Activated CD8-positive, alpha-beta memory T cell treated with anti-CD3 and anti-CD28 coated beads for 36 hours (primary cell): Measurements from ENCODE around the gene TSFM. TPM values are rescaled to one million over a fixed set of nuclear protein-coding genes. Genes with fewer than 3 reads are reported as not detected.

Experiments
- CTCF ChIA-PET: fragments of 350-600 bp; sonication (Branson Sonifier 250); formaldehyde crosslinking; loops from one replicate; lab custom pipeline; 2021; ENCODE audit warnings: antibody characterized with exemption; lab: Charles Lee
- POLR2A ChIA-PET: fragments of 350-600 bp; sonication (Branson Sonifier 250); formaldehyde crosslinking; loops from one replicate; lab custom pipeline; 2021; ENCODE audit warnings: antibody characterized with exemption; lab: Charles Lee
- total RNA-seq, 2 experiments: library from RNA; stranded (reverse); gene quantifications; one replicate each; pipeline ENCODE4 v1.2.3, GENCODE V29; 2021

TSFM gene
- total RNA-seq, 2 experiments from 2014 or later = 66.0 to 69.8 TPM

GRCh38 chr12:57757771-57758170, 24.8 kb upstream of the TSFM start:
- ChIA-PET CTCF (interaction anchor here (2.5 kb wide), 1 partner anchor 10 kb away, joined by 28 read pairs; the partner anchor contains the start of gene CYP27B1), POLR2A (no interaction called here)

GRCh38 chr12:57758552-57759359, 23.8 kb upstream of the TSFM start:
- ChIA-PET POLR2A (no interaction called here), CTCF (interaction anchor here (0.7 to 2.2 kb wide), 5 partner anchors 10 to 31 kb away, joined by 3 to 10 read pairs (median 3); no protein-coding TSS in a partner anchor)

GRCh38 chr12:57759360-57759980, 23.1 kb upstream of the TSFM start:
- CTCF ChIA-PET = interaction anchor here (0.6 to 2.2 kb wide), 7 partner anchors 9 to 30 kb away, joined by 3 to 10 read pairs (median 3); partner anchors contain the start of gene TSPAN31
- POLR2A ChIA-PET = interaction anchor here (0.6 kb wide), 1 partner anchor 172 kb away, joined by 6 read pairs; no protein-coding TSS in a partner anchor

- ChIA-PET POLR2A (no interaction called here), CTCF (interaction anchor here (1.5 to 2.2 kb wide), 3 partner anchors 8 to 23 kb away, joined by 3 to 10 read pairs (median 9); no protein-coding TSS in a partner anchor)
Observed at GRCh38 chr12:57760347-57760982, 22.1 kb upstream of the TSFM start.

GRCh38 chr12:57761391-57761998, 21.1 kb upstream of the TSFM start:
- CTCF ChIA-PET = interaction anchor here (0.5 kb wide), 1 partner anchor 63 kb away, joined by 3 read pairs; no protein-coding TSS in a partner anchor
- POLR2A ChIA-PET = no interaction called here

GRCh38 chr12:57762463-57762862, 20.1 kb upstream of the TSFM start:
- ChIA-PET POLR2A (no interaction called here), CTCF (interaction anchor here (0.7 kb wide), 1 partner anchor 21 kb away, joined by 3 read pairs; the partner anchor contains the start of gene TSFM)

- POLR2A ChIA-PET = no interaction called here
- CTCF ChIA-PET = interaction anchor here (1.0 to 2.9 kb wide), 3 partner anchors 8 to 13 kb away, joined by 3 to 11 read pairs (median 10); partner anchors contain the start of gene MARCHF9
Observed at GRCh38 chr12:57763881-57764661, 18.5 kb upstream of the TSFM start.

GRCh38 chr12:57764662-57765002, 18.0 kb upstream of the TSFM start:
- ChIA-PET POLR2A (no interaction called here), CTCF (interaction anchor here (1.0 to 2.9 kb wide), 3 partner anchors 8 to 12 kb away, joined by 3 to 11 read pairs (median 10); partner anchors contain the start of gene MARCHF9)

- POLR2A ChIA-PET = interaction anchor here (1.8 kb wide), 1 partner anchor 9 kb away, joined by 6 read pairs; no protein-coding TSS in a partner anchor
- CTCF ChIA-PET = interaction anchor here (0.9 to 2.9 kb wide), 4 partner anchors 9 to 18 kb away, joined by 3 to 11 read pairs (median 6); partner anchors contain the start of genes MARCHF9 and TSFM
Observed at GRCh38 chr12:57765003-57765697, 17.4 kb upstream of the TSFM start.

GRCh38 chr12:57765698-57766463, 16.7 kb upstream of the TSFM start:
- ChIA-PET POLR2A (interaction anchor here (1.8 kb wide), 1 partner anchor 9 kb away, joined by 6 read pairs; no protein-coding TSS in a partner anchor), CTCF (interaction anchor here (0.9 to 4.0 kb wide), 3 partner anchors 9 to 17 kb away, joined by 3 to 28 read pairs (median 11); partner anchors contain the start of gene TSFM)

GRCh38 chr12:57766464-57767304, 15.9 kb upstream of the TSFM start, which contains the start of gene CYP27B1:
Gene CYP27B1, minus strand, starts transcription at chr12:57767078. Its CDS starts 37 bp downstream, at chr12:57767041.
- ChIA-PET CTCF (interaction anchor here (0.6 to 4.0 kb wide), 4 partner anchors 10 to 647 kb away, joined by 3 to 28 read pairs (median 7); partner anchors contain the start of gene TSFM), POLR2A (interaction anchor here (1.8 kb wide), 1 partner anchor 10 kb away, joined by 6 read pairs; no protein-coding TSS in a partner anchor)

GRCh38 chr12:57767305-57767698, 15.3 kb upstream of the TSFM start:
- CTCF ChIA-PET = interaction anchor here (0.6 to 4.0 kb wide), 3 partner anchors 8 to 647 kb away, joined by 3 to 28 read pairs (median 10); no protein-coding TSS in a partner anchor
- POLR2A ChIA-PET = interaction anchor here (1.8 kb wide), 1 partner anchor 11 kb away, joined by 6 read pairs; no protein-coding TSS in a partner anchor

- POLR2A ChIA-PET = no interaction called here
- CTCF ChIA-PET = interaction anchor here (2.5 to 4.0 kb wide), 2 partner anchors 9 to 11 kb away, joined by 10 to 28 read pairs; no protein-coding TSS in a partner anchor
Observed at GRCh38 chr12:57767876-57768275, 14.7 kb upstream of the TSFM start.

GRCh38 chr12:57769594-57769993, 13.0 kb upstream of the TSFM start:
- POLR2A ChIA-PET = no interaction called here
- CTCF ChIA-PET = interaction anchor here (2.5 to 4.0 kb wide), 2 partner anchors 10 to 13 kb away, joined by 10 to 28 read pairs; no protein-coding TSS in a partner anchor

GRCh38 chr12:57770734-57771133, 11.9 kb upstream of the TSFM start:
- CTCF ChIA-PET = interaction anchor here (1.6 kb wide), 1 partner anchor 14 kb away, joined by 4 read pairs; no protein-coding TSS in a partner anchor
- POLR2A ChIA-PET = no interaction called here
